Measurements from ENCODE around the gene CD38. TPM values are rescaled to one million over a fixed set of nuclear protein-coding genes. Genes with fewer than 3 reads are reported as not detected.

Gene CD38
- total RNA-seq, 1 donor from 2014 or later = 1.0 TPM

- Mint-ChIP-seq H3K27me3 (ENCODE audit: low read depth, unreplicated experiment) (peaks cover 69% of the 10 kb centered on the region), H3K27ac (ENCODE audit: unreplicated experiment) (no peak overlapping the region)
- no peak overlapping the region for H3K27ac ChIP-seq (ENCODE audit: low read depth, low read length)
These were observed 5.5 kb downstream of the CD38 start for GRCh38 chr4:15783676-15784075.

GRCh38 chr4:15784959-15785634 is 7.0 kb downstream of the CD38 start:
- H3K4me3 ChIP-seq (ENCODE audit: insufficient read depth, low read depth, low read length) = no peak overlapping the region
- DNase-seq (ENCODE audit: low read depth) (no peak), FAIRE-seq (no peak)
- no peaks in the 10 kb centered on the region for H3K4me1 Mint-ChIP-seq (ENCODE audit: low read depth, unreplicated experiment)
- H3K9me3 Mint-ChIP-seq (ENCODE audit: unreplicated experiment) = peaks cover 23% of the 10 kb centered on the region
- no peak overlapping the region for H3K27ac Mint-ChIP-seq (ENCODE audit: unreplicated experiment)
- H3K79me2 ChIP-seq (ENCODE audit: insufficient read depth, low read length) = no peaks in the 10 kb centered on the region
- no peak overlapping the region for H3K27ac ChIP-seq (ENCODE audit: low read depth, low read length)
- no peak overlapping the region for H2AFZ ChIP-seq (ENCODE audit: low read depth, low read length)
- no peaks in the 10 kb centered on the region for H3K9me3 ChIP-seq (ENCODE audit: insufficient read depth, low read depth, low read length)
- no peak overlapping the region for H3K4me2 ChIP-seq (ENCODE audit: low read length)
- H3K9ac ChIP-seq (ENCODE audit: low read length) = no peak overlapping the region
- H3K4me3 Mint-ChIP-seq (ENCODE audit: unreplicated experiment) = no peak overlapping the region
- peaks cover 60% of the 10 kb centered on the region for H3K27me3 Mint-ChIP-seq (ENCODE audit: low read depth, unreplicated experiment)
- H3K36me3 ChIP-seq (ENCODE audit: insufficient read depth, low read length) = no peaks in the 10 kb centered on the region
- TF ChIP-seq EZH2 (IDR thresholded peaks at IDR 0.05; ENCODE audit: insufficient read depth, low read length) = no peak
- no peak for TF ChIP-seq CTCF (IDR thresholded peaks at IDR 0.05; ENCODE audit: insufficient read depth, low read depth, low read length)
- H4K20me1 ChIP-seq (ENCODE audit: insufficient read depth, low read length) = no peaks in the 10 kb centered on the region
- H3K36me3 Mint-ChIP-seq (ENCODE audit: low read depth, unreplicated experiment) = no peaks in the 10 kb centered on the region
- H3K4me1 ChIP-seq (ENCODE audit: insufficient read depth, low read length) = no peaks in the 10 kb centered on the region
- H3K27me3 ChIP-seq (ENCODE audit: insufficient read depth, low read length) = no peaks in the 10 kb centered on the region

More at GRCh38 chr4:15783676-15784075, 5.5 kb downstream of the CD38 start:
- Histone ChIP-seq H3K36me3 (ENCODE audit: insufficient read depth, low read length) (no peaks in the 10 kb centered on the region), H3K4me1 (ENCODE audit: insufficient read depth, low read length) (peaks cover 8% of the 10 kb centered on the region), H3K4me3 (ENCODE audit: insufficient read depth, low read depth, low read length) (no peak overlapping the region), H3K9me3 (ENCODE audit: insufficient read depth, low read depth, low read length) (no peaks in the 10 kb centered on the region), H2AFZ (ENCODE audit: low read depth, low read length) (no peak overlapping the region), H3K27me3 (ENCODE audit: insufficient read depth, low read length) (no peaks in the 10 kb centered on the region), H3K79me2 (ENCODE audit: insufficient read depth, low read length) (no peaks in the 10 kb centered on the region), H3K4me2 (ENCODE audit: low read length) (no peak overlapping the region), H4K20me1 (ENCODE audit: insufficient read depth, low read length) (no peaks in the 10 kb centered on the region), H3K9ac (ENCODE audit: low read length) (no peak overlapping the region)
- H3K9me3 Mint-ChIP-seq (ENCODE audit: unreplicated experiment) = peaks cover 16% of the 10 kb centered on the region
- peaks cover 9% of the 10 kb centered on the region for H3K4me1 Mint-ChIP-seq (ENCODE audit: low read depth, unreplicated experiment)
- H3K4me3 Mint-ChIP-seq (ENCODE audit: unreplicated experiment) = no peak overlapping the region
- DNase-seq (ENCODE audit: low read depth) (no peak), FAIRE-seq (no peak)
- TF ChIP-seq CTCF (IDR thresholded peaks at IDR 0.05; ENCODE audit: insufficient read depth, low read depth, low read length) (no peak), EZH2 (IDR thresholded peaks at IDR 0.05; ENCODE audit: insufficient read depth, low read length) (no peak)
- H3K36me3 Mint-ChIP-seq (ENCODE audit: low read depth, unreplicated experiment) = no peaks in the 10 kb centered on the region

GRCh38 chr4:15786743-15787142 is 8.6 kb downstream of the CD38 start:
- Mint-ChIP-seq H3K9me3 (ENCODE audit: unreplicated experiment) (peaks cover 23% of the 10 kb centered on the region), H3K27me3 (ENCODE audit: low read depth, unreplicated experiment) (peaks cover 44% of the 10 kb centered on the region), H3K36me3 (ENCODE audit: low read depth, unreplicated experiment) (no peaks in the 10 kb centered on the region), H3K4me1 (ENCODE audit: low read depth, unreplicated experiment) (no peaks in the 10 kb centered on the region), H3K4me3 (ENCODE audit: unreplicated experiment) (no peak overlapping the region), H3K27ac (ENCODE audit: unreplicated experiment) (no peak overlapping the region)
- FAIRE-seq (no peak), DNase-seq (ENCODE audit: low read depth) (no peak)
- Histone ChIP-seq H3K27me3 (ENCODE audit: insufficient read depth, low read length) (no peaks in the 10 kb centered on the region), H4K20me1 (ENCODE audit: insufficient read depth, low read length) (no peaks in the 10 kb centered on the region), H3K4me3 (ENCODE audit: insufficient read depth, low read depth, low read length) (no peak overlapping the region), H2AFZ (ENCODE audit: low read depth, low read length) (no peak overlapping the region), H3K27ac (ENCODE audit: low read depth, low read length) (no peak overlapping the region), H3K79me2 (ENCODE audit: insufficient read depth, low read length) (no peaks in the 10 kb centered on the region), H3K9me3 (ENCODE audit: insufficient read depth, low read depth, low read length) (no peaks in the 10 kb centered on the region), H3K9ac (ENCODE audit: low read length) (no peak overlapping the region), H3K36me3 (ENCODE audit: insufficient read depth, low read length) (no peaks in the 10 kb centered on the region), H3K4me2 (ENCODE audit: low read length) (no peak overlapping the region), H3K4me1 (ENCODE audit: insufficient read depth, low read length) (no peaks in the 10 kb centered on the region)
- TF ChIP-seq CTCF (IDR thresholded peaks at IDR 0.05; ENCODE audit: insufficient read depth, low read depth, low read length) (no peak), EZH2 (IDR thresholded peaks at IDR 0.05; ENCODE audit: insufficient read depth, low read length) (no peak)

All from astrocyte (in vitro differentiated cells and primary cell).